NB4 (cell line): ENCODE results near the gene AADAC.

Source experiments
- MAX ChIP-seq: IDR thresholded peaks from 2 replicates; pipeline ENCODE4 v1.6.1; 2011; ENCODE audit warnings: low read depth, low read length
- MYC ChIP-seq: IDR thresholded peaks from 2 replicates; pipeline ENCODE4 v1.6.1; 2011; ENCODE audit warnings: low read depth, low read length
- POLR2A ChIP-seq: IDR thresholded peaks from 2 replicates; pipeline ENCODE4 v1.6.1; 2011; ENCODE audit warnings: mild to moderate bottlenecking; ENCODE audit not compliant: insufficient read length; ENCODE audit errors: extremely low read depth
- TF ChIP-seq, protein P1 (sequence below): IDR thresholded peaks from one replicate; pipeline ENCODE4 v1.5.1; 2012; ENCODE audit warnings: low read depth, low read length

- no peak for TF ChIP-seq POLR2A
- TF ChIP-seq, protein P1, sequence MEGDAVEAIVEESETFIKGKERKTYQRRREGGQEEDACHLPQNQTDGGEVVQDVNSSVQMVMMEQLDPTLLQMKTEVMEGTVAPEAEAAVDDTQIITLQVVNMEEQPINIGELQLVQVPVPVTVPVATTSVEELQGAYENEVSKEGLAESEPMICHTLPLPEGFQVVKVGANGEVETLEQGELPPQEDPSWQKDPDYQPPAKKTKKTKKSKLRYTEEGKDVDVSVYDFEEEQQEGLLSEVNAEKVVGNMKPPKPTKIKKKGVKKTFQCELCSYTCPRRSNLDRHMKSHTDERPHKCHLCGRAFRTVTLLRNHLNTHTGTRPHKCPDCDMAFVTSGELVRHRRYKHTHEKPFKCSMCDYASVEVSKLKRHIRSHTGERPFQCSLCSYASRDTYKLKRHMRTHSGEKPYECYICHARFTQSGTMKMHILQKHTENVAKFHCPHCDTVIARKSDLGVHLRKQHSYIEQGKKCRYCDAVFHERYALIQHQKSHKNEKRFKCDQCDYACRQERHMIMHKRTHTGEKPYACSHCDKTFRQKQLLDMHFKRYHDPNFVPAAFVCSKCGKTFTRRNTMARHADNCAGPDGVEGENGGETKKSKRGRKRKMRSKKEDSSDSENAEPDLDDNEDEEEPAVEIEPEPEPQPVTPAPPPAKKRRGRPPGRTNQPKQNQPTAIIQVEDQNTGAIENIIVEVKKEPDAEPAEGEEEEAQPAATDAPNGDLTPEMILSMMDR, result no peak
- no peak for TF ChIP-seq MYC
- no peak for TF ChIP-seq MAX
Measured at GRCh38 chr3:151869181-151869580, 55.3 kb downstream of the AADAC start.
